HG03095 (cell line): ENCODE measurements around the gene CD40LG.

Experiments used
- ATAC-seq: cut with Tn5 transposase; IDR thresholded peaks from one replicate; pipeline ENCODE4 v1.9.1; 2021; ENCODE audit warnings: moderate library complexity; ENCODE audit not compliant: unreplicated experiment

The CD40LG gene

DNA sequence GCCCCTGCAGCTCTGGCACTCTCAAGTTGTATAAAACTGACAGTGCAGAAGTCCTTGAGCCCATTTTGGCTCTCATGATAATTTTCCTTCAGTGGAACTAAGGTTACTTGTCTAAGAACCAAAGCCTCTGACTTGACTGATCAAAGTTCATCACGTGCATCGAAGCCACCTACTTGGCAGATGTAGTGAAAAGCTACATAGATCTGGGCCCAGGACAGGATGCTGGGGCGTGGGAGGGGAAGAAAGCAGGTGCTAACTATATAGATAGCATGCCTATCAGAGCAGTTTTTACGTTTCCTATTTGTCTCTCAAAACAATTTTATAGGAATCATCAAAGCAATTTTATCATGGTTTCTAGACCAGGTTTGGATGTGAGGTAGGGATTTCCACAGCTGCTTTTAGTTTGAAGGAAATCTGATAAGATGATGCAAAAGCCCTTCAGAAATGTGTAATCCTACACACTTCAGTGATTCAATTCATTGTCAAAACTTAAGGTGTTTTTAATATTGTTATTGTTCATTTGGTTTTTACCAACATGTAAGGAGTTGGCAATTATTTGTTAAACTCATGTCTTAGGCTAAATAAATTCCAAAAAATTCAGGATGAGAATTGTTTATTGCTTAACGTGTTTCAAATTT lies 1.2 kb upstream of the CD40LG start:
- no peak for ATAC-seq

- no peak for ATAC-seq
Measured at GRCh38 chrX:136650811-136651210, 2.9 kb downstream of the CD40LG start.

DNA sequence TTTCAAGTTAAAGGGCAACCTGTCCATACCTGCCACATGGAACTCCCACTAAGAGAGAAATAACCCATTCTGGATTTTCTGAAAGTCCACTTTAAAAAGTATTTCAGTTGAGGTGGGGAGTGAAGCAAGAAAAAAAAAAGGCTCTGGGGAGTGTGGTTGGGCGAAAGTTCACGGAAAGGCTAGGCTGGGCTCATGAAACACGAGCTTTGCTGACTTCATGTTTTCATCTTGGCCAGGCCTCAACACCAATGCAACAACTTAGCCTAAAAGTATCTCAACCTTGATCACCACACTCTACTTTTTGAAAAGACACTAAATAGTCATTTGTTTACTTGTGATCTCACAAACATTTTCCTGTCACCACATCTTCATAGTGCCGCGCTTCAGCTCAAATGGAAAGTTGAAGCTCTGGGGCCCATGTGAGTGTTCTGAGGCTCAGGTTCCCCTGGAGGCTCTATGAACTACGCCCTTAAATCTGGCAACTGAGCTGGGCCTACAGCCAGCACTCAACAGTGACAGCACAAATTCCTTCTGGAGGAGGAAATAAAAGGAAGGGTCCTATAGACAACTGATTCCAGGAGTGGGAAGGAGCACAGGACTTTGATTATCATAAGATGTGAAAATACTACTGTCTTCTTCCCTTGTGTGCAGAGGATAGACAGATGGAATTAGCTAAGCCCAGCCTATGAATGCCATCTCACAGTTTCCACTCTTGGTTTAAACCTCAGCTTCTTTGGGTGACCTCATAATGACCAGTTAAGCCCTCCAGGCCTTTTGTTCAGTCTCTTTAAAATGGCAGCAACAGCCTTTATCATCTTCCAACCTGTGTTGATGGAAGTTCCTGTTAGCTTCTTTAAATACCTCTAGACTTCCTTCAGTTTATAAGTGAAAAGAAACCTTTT lies 5.1 kb downstream of the CD40LG start:
- ATAC-seq = no peak

GRCh38 chrX:136656361-136656964 lies 8.5 kb downstream of the CD40LG start:
- no peak for ATAC-seq

GRCh38 chrX:136658151-136658550 lies 10.2 kb downstream of the CD40LG start:
- ATAC-seq = no peak

GRCh38 chrX:136659174-136659573 lies 11.2 kb downstream of the CD40LG start:
- no peak for ATAC-seq

DNA sequence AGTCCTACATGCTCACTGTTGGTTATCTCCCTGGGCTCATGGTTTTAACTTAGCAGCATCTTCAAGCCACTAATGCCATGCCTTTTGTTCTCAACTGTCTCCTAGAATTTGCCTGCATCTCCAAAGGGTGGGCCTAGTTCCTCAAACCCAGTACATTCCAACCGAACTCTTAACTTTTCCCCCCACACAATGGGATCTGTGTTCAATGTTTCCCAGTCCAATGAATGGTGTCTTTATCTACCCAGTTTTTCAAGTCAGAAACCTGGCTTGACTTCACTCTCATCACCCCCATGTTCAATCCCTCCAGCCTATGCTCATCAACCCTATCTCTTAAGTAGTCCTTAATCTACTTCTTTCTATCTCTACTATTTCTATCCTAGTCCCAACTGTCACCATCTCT lies 12.9 kb downstream of the CD40LG start:
- ATAC-seq = no peak

- ATAC-seq = no peak
Measured at GRCh38 chrX:136662104-136662503, 14.1 kb downstream of the CD40LG start.

DNA sequence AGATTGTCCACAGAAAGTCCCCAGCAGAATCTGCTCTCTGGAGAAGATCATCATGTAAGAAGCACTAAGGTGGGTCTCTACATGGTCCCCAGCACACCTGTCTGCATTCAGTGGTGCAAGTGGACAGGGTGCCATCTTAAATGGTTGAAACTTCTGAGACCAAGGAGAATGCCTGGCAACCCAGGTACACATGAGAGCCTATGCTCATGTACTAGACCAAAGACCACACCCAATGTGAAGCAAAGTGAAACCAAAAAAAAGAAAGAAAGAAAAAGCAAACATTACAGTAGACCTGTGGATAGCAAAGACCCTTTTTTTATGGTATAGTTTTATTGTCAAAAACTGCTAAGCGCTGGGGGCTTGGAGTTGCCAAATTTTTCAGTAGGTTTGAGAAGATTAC lies 15.0 kb downstream of the CD40LG start:
- ATAC-seq = no peak

DNA sequence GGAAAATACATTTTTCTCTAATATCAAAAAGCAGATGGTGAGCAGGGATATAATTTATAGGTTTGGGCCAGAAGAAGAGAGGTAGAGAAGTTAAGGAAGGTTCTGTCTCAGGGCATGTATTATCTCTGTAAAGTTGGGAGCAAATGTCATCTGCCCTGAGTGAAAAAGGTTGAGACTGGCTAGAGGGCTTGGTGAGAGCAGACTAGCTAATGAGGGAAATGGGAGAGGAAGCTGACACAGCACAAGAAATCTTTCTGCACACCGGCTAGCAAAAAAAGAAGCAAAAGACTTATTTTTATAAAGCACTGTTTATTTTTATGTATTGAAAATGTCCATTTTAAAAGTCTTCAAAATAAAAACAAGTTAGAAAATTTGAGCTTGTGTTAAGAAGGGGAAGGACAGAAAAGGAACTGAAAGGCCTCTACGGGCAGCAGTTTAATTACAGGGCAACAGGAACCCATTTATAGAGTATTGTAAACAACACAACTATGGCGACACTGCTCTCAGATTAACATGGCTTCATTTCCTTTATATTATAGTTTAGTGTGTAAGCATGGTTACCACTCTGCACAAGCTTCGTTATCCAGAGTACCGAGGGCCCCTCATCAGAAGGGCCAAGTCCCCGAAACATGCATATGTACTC lies 17.4 kb downstream of the CD40LG start:
- ATAC-seq = no peak

DNA sequence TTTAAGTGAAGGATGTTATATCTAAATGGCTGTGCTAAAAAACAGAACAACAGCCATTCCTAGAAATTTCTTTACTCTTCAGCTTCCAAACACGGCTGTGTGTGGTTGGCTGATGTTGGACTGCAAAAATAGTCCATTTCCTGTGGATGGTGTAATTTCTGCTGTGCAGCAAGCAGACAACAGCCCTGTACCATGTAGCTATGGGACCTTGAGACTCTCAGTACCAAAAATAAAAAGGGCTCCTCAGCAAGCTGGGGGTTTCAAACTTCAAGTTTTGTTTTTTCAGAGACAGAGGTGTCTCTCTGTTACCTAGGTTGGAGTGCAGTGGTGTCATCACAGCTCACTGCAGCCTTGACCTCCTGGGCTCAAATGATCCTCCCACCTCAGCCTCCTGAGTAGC lies 18.1 kb downstream of the CD40LG start:
- ATAC-seq = peak; percentile 46

DNA sequence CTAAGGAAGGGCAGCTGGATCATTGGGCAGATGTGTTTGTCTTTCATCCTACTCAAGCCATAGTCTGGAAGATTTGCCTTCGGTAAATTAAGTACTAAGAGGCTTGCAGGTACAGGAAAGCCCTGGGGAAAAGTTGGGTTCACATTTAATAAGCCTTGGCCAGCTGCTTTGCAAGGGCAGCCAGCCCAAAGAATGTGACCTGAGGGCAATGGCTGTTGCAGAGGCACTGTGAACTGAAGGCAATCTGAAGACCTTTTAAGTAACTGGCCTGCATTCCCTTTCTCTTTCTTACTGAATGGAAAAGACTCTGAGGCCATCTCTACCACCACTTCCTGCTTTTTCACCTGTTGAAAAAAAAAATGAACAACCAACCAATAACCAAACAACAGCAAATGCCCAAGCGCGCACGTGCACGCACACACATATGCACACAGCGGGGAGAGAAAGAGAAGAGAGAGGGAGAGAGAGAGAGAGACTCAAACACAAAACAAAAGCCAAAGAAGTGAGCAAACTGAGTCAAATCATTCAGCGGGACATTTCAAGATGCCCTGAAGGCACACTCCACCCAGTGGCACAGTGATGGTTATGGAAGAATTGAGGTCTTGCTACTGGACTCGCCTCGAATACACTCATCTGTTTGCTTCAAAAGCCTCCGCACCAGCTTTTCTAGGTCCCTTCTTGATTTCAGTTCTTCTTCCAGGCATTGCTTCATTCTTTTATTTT lies 19.6 kb downstream of the CD40LG start:
- no peak for ATAC-seq

DNA sequence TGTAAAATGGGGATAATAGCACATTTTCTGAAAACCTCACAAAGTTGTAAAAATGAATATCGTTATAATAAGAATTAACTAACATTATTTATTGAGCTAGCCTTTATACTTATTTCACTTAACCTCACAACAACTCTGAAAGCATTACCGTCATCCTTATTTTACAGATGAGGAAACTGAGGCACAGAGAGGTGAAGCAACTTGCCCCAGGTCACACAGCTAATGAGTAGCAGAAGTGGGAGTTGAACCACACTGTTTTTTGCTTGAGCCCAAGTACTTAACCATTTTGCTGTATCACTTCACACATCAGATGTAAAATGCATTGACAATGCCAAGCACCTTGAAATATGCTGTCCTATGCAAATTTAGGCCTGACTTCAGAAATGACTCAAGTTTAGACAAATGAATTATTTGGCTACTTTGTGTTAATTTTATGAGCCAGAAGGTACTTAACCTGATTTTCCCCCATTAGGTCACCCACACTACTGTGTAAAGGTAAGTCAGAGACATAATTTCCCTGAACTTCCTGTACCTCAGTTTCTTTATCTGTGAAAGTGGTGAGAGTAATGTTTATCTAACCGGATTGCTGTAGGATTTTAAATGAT lies 23.1 kb downstream of the CD40LG start:
- no peak for ATAC-seq

DNA sequence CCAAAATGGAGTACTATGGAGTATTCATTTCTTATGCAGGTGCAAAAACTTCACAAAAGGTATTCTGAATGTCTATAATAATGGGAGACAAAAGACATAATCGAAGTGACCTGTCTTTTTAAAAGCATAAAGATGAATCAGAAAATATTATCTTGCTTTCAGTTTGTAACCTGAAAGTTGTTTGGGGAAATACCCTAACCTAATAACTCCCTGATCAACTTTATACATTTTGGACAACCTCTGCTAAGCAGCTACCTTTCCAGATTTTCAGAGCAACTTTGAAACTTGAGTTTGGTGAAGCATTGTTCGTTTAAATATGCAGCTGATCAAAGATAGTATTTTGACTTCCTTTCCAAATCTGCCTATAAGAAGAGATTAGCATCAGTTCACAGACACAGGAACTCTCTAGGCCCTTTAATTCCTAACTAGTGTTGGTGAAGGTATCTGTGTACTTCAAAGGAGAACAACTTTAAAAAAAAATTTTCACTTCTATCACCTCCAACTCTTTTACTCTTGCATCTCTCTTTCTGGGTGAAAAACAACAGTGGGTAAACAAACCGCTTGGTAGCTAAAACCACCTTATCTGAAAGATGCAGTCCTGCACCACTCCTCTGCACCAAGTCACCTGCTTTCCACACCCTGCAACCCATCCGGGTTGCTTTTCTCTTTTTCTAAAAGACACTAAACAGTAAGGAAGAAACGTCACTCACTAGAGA lies 26.5 kb downstream of the CD40LG start:
- no peak for ATAC-seq

- no peak for ATAC-seq
Measured at GRCh38 chrX:136679531-136679930, 31.6 kb downstream of the CD40LG start.

GRCh38 chrX:136684120-136684519 lies 36.2 kb downstream of the CD40LG start:
- no peak for ATAC-seq

DNA sequence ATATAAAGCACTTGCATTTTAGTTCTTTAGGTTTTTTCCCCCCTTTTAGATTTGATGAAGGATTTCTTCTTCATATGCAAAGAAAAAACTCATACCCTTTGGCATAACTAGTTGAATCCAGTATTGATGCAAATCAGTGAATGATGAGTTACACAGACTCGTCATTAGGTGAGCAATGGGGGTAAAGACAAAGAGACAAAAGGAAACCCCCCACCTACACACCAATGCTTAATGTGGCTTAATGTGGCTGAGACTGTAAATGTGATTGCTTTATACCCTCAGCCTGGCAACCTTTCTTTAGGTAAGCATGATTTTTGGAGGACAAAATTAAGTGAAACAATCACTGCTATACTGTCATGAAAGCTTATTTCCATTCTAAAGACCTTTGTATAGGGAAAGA lies 39.5 kb downstream of the CD40LG start:
- no peak for ATAC-seq

DNA sequence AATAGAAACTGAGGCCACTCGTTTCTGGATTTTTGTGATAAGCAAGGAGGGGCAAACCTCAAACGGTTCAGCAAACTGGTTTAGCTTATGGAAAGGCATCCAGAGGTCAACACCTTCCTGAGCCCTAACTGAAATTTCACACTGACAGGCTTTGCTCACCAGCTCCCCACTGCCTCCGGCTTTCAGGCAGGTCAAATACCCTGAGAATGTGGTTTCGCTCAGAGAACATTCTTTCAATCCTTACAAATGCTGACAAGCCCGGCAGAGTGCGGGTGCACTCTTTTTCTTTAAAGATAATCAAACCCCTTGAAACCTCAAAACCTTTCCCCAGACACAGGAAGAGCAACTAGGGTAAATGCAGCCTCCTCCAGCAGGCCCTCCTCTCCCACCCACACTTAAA lies 41.5 kb downstream of the CD40LG start:
- no peak for ATAC-seq

- no peak for ATAC-seq
Measured at GRCh38 chrX:136691028-136691809, 43.3 kb downstream of the CD40LG start.
